ENCODE data around the gene PRSS1.
A peak's percentile ranks its signal among the peaks of the same experiment; 100 is the strongest.

PRSS1 gene

GRCh38 chr7:142709921-142710320 lies 39.4 kb upstream of the PRSS1 start:
- Histone ChIP-seq H2BK5ac (ENCODE audit: low read depth, low read length, poor library complexity, severe bottlenecking) (no peak overlapping the region), H2BK12ac (ENCODE audit: low read length in 2 of 2) (no peak overlapping the region), H3K18ac (ENCODE audit: low read depth in 1 of 2, low read length in 2 of 2) (no peak overlapping the region), H3K27ac (ENCODE audit: low read length, poor library complexity, severe bottlenecking) (no peak overlapping the region), H3K9me3 (ENCODE audit: control insufficient read depth, low read length) (no peaks in the 10 kb centered on the region), H3K4me3 (ENCODE audit: insufficient read depth in 1 of 2, low read depth in 1 of 2, low read length in 2 of 2) (no peak overlapping the region), H3K23ac (ENCODE audit: low read length in 2 of 2) (no peak overlapping the region), H3K27me3 (ENCODE audit: control insufficient read depth in 1 of 2, insufficient read depth in 1 of 2, low read length in 2 of 2) (peaks cover 15 to 47% of the 10 kb centered on the region in 2 experiments), H3K36me3 (ENCODE audit: control insufficient read depth in 1 of 2, insufficient read depth in 2 of 2, low read depth in 1 of 2, low read length in 2 of 2) (no peaks in the 10 kb centered on the region), H2AFZ (ENCODE audit: low read depth, low read length) (no peak overlapping the region), H3K79me1 (replicated peaks; ENCODE audit: low read length, poor library complexity, severe bottlenecking) (no peaks in the 10 kb centered on the region), H3K14ac (ENCODE audit: low read length in 2 of 2) (no peak overlapping the region), H3K4me2 (ENCODE audit: low read length, poor library complexity, severe bottlenecking) (no peak overlapping the region), H3K4me1 (ENCODE audit: control insufficient read depth, insufficient read depth, low read depth, low read length) (no peaks in the 10 kb centered on the region), H4K8ac (ENCODE audit: low read length) (no peak overlapping the region), H2AK5ac (ENCODE audit: low read length, severe bottlenecking) (no peak overlapping the region), H2BK120ac (ENCODE audit: low read depth, low read length) (no peak overlapping the region), H2BK15ac (ENCODE audit: low read depth, poor library complexity, severe bottlenecking) (no peak overlapping the region), H4K91ac (ENCODE audit: low read length) (no peak overlapping the region), H3K9ac (ENCODE audit: low read length) (no peak overlapping the region), H3K4ac (ENCODE audit: low read depth in 1 of 2, low read length in 2 of 2) (no peak overlapping the region)
- DNase-seq, result no peak
- WGBS, result 86% methylated on average over 6 of the region's 6 CpGs

- Histone ChIP-seq H3K9me3 (ENCODE audit: control insufficient read depth, low read length) (no peaks in the 10 kb centered on the region), H2AK5ac (ENCODE audit: low read length, severe bottlenecking) (no peak overlapping the region), H4K91ac (ENCODE audit: low read length) (no peak overlapping the region), H3K79me1 (replicated peaks; ENCODE audit: low read length, poor library complexity, severe bottlenecking) (no peaks in the 10 kb centered on the region), H3K18ac (ENCODE audit: low read depth in 1 of 2, low read length in 2 of 2) (no peak overlapping the region), H2BK5ac (ENCODE audit: low read depth, low read length, poor library complexity, severe bottlenecking) (no peak overlapping the region), H3K4me1 (ENCODE audit: control insufficient read depth, insufficient read depth, low read depth, low read length) (no peaks in the 10 kb centered on the region), H2BK15ac (ENCODE audit: low read depth, poor library complexity, severe bottlenecking) (no peak overlapping the region), H3K27me3 (ENCODE audit: control insufficient read depth in 1 of 2, insufficient read depth in 1 of 2, low read length in 2 of 2) (peaks cover 22 to 51% of the 10 kb centered on the region in 2 experiments), H4K8ac (ENCODE audit: low read length) (no peak overlapping the region), H3K14ac (ENCODE audit: low read length in 2 of 2) (no peak overlapping the region), H3K36me3 (ENCODE audit: control insufficient read depth in 1 of 2, insufficient read depth in 2 of 2, low read depth in 1 of 2, low read length in 2 of 2) (no peaks in the 10 kb centered on the region), H3K4me2 (ENCODE audit: low read length, poor library complexity, severe bottlenecking) (no peak overlapping the region), H3K27ac (ENCODE audit: low read length, poor library complexity, severe bottlenecking) (no peak overlapping the region), H2BK12ac (ENCODE audit: low read length in 2 of 2) (no peak overlapping the region), H2AFZ (ENCODE audit: low read depth, low read length) (no peak overlapping the region), H2BK120ac (ENCODE audit: low read depth, low read length) (no peak overlapping the region), H3K23ac (ENCODE audit: low read length in 2 of 2) (no peak overlapping the region), H3K4me3 (ENCODE audit: insufficient read depth in 1 of 2, low read depth in 1 of 2, low read length in 2 of 2) (no peak overlapping the region), H3K9ac (ENCODE audit: low read length) (no peak overlapping the region), H3K4ac (ENCODE audit: low read depth in 1 of 2, low read length in 2 of 2) (no peak overlapping the region)
- DNase-seq, result no peak
- 56% methylated on average over 2 of the region's 2 CpGs for WGBS
These were observed 38.1 kb upstream of the PRSS1 start for GRCh38 chr7:142711196-142711595.

- H3K36me3 ChIP-seq (ENCODE audit: control insufficient read depth in 1 of 2, insufficient read depth in 2 of 2, low read depth in 1 of 2, low read length in 2 of 2), result no peaks in the 10 kb centered on the region
- no peak overlapping the region for H2AK5ac ChIP-seq (ENCODE audit: low read length, severe bottlenecking)
- no peak overlapping the region for H4K8ac ChIP-seq (ENCODE audit: low read length)
- H2BK120ac ChIP-seq (ENCODE audit: low read depth, low read length), result no peak overlapping the region
- no peak overlapping the region for H3K4ac ChIP-seq (ENCODE audit: low read depth in 1 of 2, low read length in 2 of 2)
- H3K14ac ChIP-seq (ENCODE audit: low read length in 2 of 2), result no peak overlapping the region
- H3K23ac ChIP-seq (ENCODE audit: low read length in 2 of 2), result no peak overlapping the region
- no peaks in the 10 kb centered on the region for H3K9me3 ChIP-seq (ENCODE audit: control insufficient read depth, low read length)
- no peak overlapping the region for H3K27ac ChIP-seq (ENCODE audit: low read length, poor library complexity, severe bottlenecking)
- no peak overlapping the region for H2BK5ac ChIP-seq (ENCODE audit: low read depth, low read length, poor library complexity, severe bottlenecking)
- peak; percentile 5 for DNase-seq
- no peak overlapping the region for H2AFZ ChIP-seq (ENCODE audit: low read depth, low read length)
- no peak overlapping the region for H3K9ac ChIP-seq (ENCODE audit: low read length)
- WGBS, result 68% methylated on average over 13 of the region's 18 CpGs
- no peak overlapping the region for H3K4me2 ChIP-seq (ENCODE audit: low read length, poor library complexity, severe bottlenecking)
- no peak overlapping the region for H2BK15ac ChIP-seq (ENCODE audit: low read depth, poor library complexity, severe bottlenecking)
- H3K18ac ChIP-seq (ENCODE audit: low read depth in 1 of 2, low read length in 2 of 2), result no peak overlapping the region
- H3K4me1 ChIP-seq (ENCODE audit: control insufficient read depth, insufficient read depth, low read depth, low read length), result no peaks in the 10 kb centered on the region
- H3K4me3 ChIP-seq (ENCODE audit: insufficient read depth in 1 of 2, low read depth in 1 of 2, low read length in 2 of 2), result no peak overlapping the region
- H4K91ac ChIP-seq (ENCODE audit: low read length), result no peak overlapping the region
- no peak overlapping the region for H2BK12ac ChIP-seq (ENCODE audit: low read length in 2 of 2)
- peaks cover 22 to 47% of the 10 kb centered on the region in 2 experiments for H3K27me3 ChIP-seq (ENCODE audit: control insufficient read depth in 1 of 2, insufficient read depth in 1 of 2, low read length in 2 of 2)
- no peaks in the 10 kb centered on the region for H3K79me1 ChIP-seq (replicated peaks; ENCODE audit: low read length, poor library complexity, severe bottlenecking)
These were observed 37.3 kb upstream of the PRSS1 start for GRCh38 chr7:142711746-142712616.

GRCh38 chr7:142712617-142712957 lies 36.7 kb upstream of the PRSS1 start:
- H3K9ac ChIP-seq (ENCODE audit: low read length), result no peak overlapping the region
- H3K4me3 ChIP-seq (ENCODE audit: insufficient read depth in 1 of 2, low read depth in 1 of 2, low read length in 2 of 2), result no peak overlapping the region
- H3K36me3 ChIP-seq (ENCODE audit: control insufficient read depth in 1 of 2, insufficient read depth in 2 of 2, low read depth in 1 of 2, low read length in 2 of 2), result no peaks in the 10 kb centered on the region
- H3K9me3 ChIP-seq (ENCODE audit: control insufficient read depth, low read length), result no peaks in the 10 kb centered on the region
- no peak overlapping the region for H3K14ac ChIP-seq (ENCODE audit: low read length in 2 of 2)
- H3K79me1 ChIP-seq (replicated peaks; ENCODE audit: low read length, poor library complexity, severe bottlenecking), result no peaks in the 10 kb centered on the region
- H2AFZ ChIP-seq (ENCODE audit: low read depth, low read length), result no peak overlapping the region
- H3K4me2 ChIP-seq (ENCODE audit: low read length, poor library complexity, severe bottlenecking), result no peak overlapping the region
- WGBS, result 81% methylated on average over 4 of the region's 4 CpGs
- no peak overlapping the region for H3K23ac ChIP-seq (ENCODE audit: low read length in 2 of 2)
- H4K8ac ChIP-seq (ENCODE audit: low read length), result no peak overlapping the region
- H4K91ac ChIP-seq (ENCODE audit: low read length), result no peak overlapping the region
- DNase-seq, result no peak
- H3K18ac ChIP-seq (ENCODE audit: low read depth in 1 of 2, low read length in 2 of 2), result no peak overlapping the region
- H2BK120ac ChIP-seq (ENCODE audit: low read depth, low read length), result no peak overlapping the region
- H2BK15ac ChIP-seq (ENCODE audit: low read depth, poor library complexity, severe bottlenecking), result no peak overlapping the region
- H2BK5ac ChIP-seq (ENCODE audit: low read depth, low read length, poor library complexity, severe bottlenecking), result no peak overlapping the region
- no peaks in the 10 kb centered on the region for H3K4me1 ChIP-seq (ENCODE audit: control insufficient read depth, insufficient read depth, low read depth, low read length)
- H3K4ac ChIP-seq (ENCODE audit: low read depth in 1 of 2, low read length in 2 of 2), result no peak overlapping the region
- peaks cover 22 to 44% of the 10 kb centered on the region in 2 experiments for H3K27me3 ChIP-seq (ENCODE audit: control insufficient read depth in 1 of 2, insufficient read depth in 1 of 2, low read length in 2 of 2)
- no peak overlapping the region for H2AK5ac ChIP-seq (ENCODE audit: low read length, severe bottlenecking)
- no peak overlapping the region for H2BK12ac ChIP-seq (ENCODE audit: low read length in 2 of 2)
- no peak overlapping the region for H3K27ac ChIP-seq (ENCODE audit: low read length, poor library complexity, severe bottlenecking)
